ENCODE data around the gene FANCI.

Gene FANCI

DNA sequence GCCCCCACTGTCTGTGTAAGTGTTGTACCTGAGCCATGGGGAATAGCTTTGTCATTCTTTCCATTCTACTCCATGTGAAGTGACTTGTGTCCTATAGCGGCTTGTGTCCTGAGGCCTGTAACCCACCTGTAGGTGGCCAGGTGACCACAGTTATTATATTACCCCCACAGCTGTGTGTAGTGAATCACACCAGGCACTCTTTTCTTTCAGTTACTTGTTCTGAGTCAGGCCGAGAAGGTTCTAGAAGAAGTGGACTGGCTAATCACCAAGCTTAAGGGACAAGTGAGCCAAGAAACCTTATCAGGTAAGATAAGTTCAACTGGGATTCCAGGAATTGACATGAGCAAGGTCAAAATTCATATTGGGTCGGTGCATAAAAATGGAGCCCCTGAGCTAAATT lies 61.6 kb downstream of the FANCI start:
- no peak for DNase-seq (ENCODE audit: low read depth in 4 of 4, low spot score in 1 of 4)

DNA sequence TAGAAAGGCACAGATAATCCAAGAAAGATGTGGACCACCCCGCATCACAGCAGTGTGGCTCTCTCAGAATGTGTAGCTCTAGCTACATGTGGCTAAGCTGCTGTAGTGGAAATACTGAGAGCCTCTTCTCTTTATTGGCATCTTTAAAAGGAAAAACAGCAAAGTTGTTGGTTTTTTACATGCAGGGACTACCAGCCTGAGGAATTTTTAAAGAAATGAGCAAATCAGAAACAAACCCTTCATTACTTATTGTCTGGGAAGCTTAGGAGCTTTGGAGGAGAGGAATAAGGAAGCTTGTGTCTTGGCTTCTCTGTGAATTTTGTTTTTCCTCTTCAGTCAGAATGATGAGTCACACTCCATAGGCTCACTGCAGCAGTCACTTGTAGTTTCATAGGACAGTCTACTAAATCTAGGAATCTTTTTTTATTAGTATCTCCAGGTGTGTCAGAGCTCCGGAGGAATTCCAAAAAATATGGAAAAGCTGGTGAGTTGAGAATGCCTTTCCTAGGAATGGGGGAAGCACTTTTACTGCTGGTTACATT lies 63.3 kb downstream of the FANCI start:
- DNase-seq (ENCODE audit: low read depth in 4 of 4, low spot score in 1 of 4): no peak

DNA sequence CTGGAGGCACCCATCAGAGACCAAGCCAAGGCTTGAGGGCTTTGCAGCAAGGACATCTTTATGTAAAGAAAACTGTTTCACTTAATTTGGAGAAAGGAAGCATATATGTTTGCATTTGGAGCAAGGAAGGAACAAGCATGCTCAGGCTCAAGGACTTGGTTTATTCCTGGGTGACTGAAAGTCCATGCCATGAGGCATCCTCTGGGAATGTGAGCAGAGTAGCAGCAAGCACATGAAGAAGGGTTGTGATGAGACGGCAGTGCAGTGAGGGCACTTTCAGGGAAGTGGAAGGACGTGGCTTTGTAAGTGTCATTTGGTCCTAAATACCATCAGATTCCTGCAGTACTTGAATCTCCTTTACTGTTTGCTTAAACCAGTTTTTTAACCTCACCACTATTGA lies 64.0 kb downstream of the FANCI start:
- DNase-seq (ENCODE audit: low read depth in 4 of 4, low spot score in 1 of 4): no peak

DNA sequence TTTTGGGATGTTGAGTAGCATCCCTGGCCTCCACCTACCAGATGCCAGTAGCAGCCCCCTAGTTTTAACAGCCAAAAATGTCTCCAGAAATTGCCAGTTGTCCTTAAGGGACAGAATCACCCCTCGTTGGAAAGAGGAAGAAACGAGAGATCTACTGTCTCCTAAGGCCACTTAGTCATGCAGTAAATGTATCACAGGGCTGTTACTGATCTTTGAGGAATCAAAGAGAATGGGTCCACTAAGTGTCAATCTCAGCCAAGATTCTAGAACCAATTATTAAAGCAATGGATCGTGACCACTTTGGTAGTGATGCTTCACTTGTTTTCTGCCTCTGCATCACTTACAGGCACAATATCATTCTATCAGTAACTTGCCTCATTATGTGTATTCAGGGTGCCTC lies 64.5 kb downstream of the FANCI start:
- DNase-seq (ENCODE audit: low read depth in 4 of 4, low spot score in 1 of 4): no peak

DNA sequence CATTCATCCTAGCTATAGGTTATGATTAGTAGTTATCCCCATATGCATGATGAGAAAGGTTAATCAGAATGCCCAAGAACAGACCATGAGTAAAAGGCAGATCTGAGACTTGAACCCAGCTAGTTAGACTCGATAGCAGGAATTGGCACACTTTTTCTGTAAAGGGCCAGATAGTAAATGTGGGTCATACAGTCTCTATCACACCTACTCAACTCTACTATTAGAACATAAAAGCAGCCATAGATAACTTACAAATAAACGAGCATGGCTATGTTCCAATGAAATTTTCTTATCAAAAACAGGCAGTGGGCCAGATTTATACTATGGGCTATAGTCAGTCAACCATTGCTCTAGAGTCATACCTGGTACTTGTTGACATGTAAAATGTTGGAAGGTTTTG lies 66.2 kb downstream of the FANCI start:
- no peak for DNase-seq (ENCODE audit: low read depth in 4 of 4, low spot score in 1 of 4)

DNA sequence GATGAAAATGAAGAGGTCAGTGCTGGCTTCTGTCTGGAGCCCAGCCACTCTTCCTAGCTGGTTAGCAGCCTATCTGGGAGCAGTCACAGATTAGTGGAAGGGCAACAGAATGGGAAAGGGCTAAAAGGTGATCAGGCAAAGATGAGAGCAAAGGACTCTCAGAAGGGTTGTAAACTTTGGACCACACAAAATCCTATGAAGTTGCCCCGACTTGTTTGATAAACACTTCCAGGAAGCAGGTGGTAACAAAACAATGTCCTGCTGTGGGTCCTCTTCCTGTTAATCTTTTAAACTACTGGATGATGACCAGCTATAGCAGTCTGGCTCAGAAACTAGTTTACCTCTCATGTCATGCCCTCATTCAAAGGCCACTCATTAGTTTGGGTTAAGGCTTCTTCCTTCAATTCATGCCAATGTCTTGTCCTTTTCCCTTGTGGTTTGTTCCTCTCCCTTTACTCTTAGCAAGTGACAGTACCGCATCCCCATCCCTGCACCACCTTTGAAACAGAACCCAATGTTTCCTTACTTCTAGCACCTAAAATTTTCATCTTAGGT lies 71.7 kb downstream of the FANCI start:
- DNase-seq (ENCODE audit: low read depth in 4 of 4, low spot score in 1 of 4): no peak

DNA sequence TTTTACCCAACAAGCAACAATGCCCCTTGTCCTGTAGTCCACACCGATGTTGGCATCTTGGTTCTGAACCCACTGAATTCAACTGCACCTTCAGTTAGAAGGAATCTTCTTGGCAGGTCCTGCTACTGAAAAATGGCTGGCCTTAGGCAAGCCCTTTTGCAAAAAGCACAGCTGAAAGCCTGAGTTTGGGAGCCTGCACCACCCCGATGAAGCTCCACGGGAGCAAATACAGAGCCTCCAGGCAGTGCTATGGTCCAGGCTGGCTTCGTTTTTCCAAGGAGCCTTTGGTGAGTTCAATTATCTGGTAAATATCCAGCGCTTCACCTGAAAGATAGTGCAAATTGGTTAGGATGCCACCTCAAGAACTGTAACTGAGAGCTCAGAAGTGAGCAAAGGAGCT lies 72.7 kb downstream of the FANCI start:
- no peak for DNase-seq (ENCODE audit: low read depth in 4 of 4, low spot score in 1 of 4)

DNA sequence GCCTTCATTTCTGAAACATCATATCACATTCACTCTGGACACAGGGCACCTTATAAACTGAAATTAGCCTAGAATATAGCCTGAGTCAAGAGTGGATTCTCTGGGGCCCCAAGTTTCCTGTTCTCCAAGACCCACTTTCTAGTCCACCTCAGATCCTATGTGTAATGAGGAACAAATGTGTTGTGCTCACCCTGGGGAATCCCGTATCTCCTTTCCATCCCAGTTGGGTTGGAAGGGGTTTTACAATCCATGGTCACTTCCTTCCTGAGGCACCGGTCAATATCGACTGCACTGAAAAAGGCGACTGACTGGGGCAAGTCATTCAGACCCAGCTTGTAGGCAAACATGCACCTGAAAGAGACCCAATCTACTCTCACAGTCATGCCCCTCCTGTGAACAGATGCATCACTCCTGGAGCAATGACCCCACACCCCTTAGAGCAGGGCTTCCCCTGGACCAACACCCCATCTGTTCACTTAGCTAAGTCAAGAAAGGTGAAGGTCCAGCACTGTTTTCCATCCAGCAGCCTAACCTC lies 73.5 kb downstream of the FANCI start:
- DNase-seq (ENCODE audit: low read depth in 4 of 4, low spot score in 1 of 4): no peak

DNA sequence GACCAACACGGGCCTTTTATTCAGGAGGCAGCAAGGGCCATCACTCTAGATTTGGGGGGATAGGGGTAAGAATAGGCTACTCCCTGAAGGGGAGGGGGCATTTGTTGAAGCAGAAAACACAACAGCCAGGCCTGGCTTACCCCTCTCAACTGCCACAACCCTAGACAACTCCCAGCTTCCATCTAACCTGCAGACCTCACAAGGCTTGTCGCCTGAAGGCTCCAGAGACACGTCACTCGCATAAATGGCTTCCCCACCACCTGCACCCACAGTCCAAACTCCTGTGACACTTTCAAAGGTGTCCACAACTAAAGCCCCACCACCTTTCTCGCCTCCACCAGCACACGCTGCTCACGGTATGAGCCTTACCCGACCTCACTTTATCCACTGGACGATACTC lies 75.9 kb downstream of the FANCI start:
- DNase-seq (ENCODE audit: low read depth in 4 of 4, low spot score in 1 of 4): no peak

DNA sequence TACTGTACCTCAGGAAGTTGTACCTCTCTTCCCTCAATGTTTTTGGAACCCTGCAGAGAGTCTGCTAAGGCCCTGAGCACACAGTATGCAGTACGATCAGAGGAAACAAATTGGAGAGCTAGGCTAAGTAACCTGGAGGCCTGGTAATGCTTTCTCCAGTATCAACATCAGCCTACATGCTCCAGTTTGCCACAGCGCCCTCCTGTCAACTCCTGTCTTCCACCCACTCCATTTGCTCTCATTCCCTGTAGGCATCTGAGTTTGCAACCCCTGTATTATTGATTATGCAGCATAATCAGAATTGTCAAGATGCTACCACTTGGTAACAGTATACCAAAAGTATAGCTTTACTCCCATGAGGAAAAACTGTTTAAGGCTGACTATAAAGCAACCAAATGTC lies 76.4 kb downstream of the FANCI start:
- no peak for DNase-seq (ENCODE audit: low read depth in 4 of 4, low spot score in 1 of 4)

DNA sequence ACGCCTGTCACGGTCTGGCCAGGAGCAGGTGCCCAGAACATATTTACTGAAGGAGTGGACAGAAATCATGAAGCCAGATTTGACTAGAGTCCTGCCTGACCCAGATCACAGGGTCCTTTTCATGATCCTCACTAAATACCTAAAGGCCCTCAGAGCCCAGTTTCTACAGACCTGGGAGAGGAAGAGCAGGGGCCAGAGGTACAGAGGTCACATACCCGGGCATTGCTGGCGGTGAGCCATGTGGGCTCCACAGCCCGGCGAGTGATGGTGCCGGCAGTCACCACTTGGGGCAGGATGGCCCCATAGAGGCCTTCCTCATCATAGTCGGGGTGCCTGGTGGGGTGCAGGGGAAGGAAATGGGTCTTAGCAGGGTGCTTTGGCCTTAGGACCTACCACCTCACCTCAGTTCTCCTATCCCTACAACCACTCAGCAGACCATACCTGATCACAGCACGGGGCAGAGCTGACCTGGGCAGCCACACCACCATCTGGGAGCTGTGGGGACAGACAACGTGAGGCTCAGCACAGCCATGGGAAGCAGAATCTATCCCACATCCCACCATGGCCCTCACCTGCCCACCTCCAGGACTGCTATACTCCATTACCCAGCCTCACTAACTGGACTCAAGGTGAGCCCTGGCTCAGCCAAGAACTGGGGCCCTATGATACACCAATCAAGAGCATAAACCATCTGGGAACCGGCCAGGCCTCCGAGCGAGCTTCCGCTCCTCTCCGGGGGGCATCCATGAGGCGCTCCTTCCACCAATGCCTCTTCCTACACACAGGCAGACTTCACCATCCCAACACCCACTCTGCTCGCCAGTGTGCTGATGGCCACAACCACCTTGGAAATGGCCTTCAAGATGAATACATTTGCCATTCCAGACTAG lies 78.0 kb downstream of the FANCI start:
- no peak for DNase-seq (ENCODE audit: low read depth in 4 of 4, low spot score in 1 of 4)

DNA sequence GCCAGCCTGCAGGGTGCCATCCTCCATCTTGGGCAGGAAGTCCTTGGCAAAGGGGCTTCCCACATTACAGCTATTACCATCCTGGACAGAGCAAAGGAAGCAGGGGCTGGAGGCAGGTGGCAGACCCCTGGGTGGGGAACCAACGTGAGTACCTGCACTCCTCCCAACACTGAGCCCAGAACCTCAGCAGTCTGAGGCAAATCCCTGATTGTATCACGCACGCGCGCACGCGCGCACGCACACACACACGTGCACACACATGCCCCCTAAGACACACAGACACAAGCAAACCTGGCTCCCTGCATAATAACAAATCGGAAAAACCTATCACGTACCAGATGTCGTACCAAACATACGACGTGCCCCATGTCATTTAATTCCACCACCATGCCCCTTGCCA lies 79.0 kb downstream of the FANCI start:
- no peak for DNase-seq (ENCODE audit: low read depth in 4 of 4, low spot score in 1 of 4)

DNA sequence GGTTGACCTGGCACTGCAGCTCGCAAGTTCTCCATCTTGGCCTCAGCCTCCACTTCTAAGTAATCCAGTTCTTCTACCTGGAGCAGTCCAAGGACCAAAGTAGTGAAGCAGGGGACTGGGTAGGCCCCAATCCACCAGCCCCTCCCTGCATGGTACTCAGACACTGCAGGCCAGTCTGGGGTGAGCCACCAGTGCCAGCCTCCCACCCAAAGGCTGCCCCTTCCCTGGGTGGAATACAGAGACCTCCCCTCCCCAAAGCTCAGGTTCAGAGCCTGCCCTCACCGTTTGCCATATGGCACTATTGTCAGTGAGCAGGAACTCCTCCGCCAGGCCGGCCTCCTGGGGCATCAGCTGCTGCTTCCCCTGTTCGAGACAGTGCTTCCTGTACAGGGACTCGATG lies 80.0 kb downstream of the FANCI start:
- DNase-seq (ENCODE audit: low read depth in 4 of 4, low spot score in 1 of 4): no peak

DNA sequence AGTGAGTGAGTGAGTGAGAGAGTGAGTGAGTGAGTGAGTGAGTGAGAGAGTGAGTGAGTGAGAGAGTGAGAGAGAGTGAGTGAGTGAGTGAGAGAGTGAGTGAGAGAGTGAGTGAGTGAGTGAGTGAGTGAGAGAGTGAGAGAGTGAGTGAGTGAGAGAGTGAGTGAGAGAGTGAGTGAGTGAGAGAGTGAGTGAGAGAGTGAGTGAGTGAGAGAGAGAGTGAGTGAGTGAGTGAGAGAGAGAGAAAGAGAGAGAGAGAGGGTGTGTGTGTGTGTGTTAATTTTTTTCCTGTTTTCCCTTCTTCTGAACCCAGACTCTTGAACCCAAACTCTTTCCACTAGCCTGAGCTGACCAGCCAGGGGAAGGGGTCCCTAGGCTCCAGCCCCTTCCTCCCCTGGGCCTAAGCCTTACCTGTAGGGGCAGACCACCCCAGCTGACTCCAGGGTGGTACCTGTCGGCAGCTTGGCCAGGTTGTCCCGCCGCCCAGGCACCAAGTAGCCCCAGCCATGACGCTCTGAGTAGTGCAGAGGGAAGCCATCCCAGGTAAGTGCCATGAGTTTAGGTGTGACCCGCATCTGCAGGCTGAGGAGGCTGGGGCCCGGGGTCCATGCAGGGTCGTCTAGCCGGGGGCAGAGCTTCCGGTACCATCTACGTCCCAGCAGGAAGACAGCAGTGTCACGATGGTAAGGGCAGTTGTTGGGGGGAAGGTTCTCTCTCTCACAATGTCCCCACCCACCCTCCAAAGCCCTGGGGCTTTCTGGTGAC lies 81.4 kb downstream of the FANCI start:
- DNase-seq (ENCODE audit: low read depth in 4 of 4, low spot score in 1 of 4): no peak

DNA sequence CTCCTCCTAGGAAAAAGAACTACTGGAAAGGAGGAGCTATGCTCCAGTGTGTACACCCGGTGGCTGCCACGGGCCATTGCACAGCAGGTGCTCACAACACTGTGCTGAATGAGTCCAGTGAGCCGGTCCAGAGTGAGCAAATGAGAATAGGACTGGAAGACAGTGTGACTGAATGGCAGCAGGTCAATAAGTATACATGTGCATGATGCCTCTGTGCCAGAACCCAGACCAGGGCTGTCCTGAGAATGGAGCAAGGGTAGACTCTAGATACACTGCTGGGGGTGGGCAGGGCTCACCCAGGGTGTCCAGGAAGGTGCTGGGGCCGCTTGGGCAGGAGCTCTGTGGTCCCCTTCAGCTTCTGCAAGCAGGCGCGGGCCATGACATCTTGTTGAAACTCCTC lies 82.5 kb downstream of the FANCI start:
- no peak for DNase-seq (ENCODE audit: low read depth in 4 of 4, low spot score in 1 of 4)

DNA sequence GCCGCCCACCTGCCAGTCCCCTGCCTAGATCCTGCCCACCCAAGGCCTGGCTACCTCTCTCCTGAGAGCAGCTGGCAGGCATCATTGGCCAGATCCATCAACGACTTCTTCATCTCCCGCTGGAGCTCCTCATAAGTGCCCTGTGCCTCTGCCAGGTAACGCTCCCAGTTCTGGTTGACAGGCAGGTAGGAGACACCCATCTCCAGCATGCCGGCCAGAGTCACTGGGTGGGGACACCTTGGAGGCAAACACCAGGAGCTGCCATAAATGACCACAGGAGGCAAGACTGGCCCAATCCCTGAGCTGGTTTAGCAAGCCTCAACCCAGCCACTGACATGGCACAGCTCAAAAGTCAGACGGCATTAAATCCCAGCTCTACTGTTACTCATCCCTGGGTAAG lies 83.3 kb downstream of the FANCI start:
- no peak for DNase-seq (ENCODE audit: low read depth in 4 of 4, low spot score in 1 of 4)

DNA sequence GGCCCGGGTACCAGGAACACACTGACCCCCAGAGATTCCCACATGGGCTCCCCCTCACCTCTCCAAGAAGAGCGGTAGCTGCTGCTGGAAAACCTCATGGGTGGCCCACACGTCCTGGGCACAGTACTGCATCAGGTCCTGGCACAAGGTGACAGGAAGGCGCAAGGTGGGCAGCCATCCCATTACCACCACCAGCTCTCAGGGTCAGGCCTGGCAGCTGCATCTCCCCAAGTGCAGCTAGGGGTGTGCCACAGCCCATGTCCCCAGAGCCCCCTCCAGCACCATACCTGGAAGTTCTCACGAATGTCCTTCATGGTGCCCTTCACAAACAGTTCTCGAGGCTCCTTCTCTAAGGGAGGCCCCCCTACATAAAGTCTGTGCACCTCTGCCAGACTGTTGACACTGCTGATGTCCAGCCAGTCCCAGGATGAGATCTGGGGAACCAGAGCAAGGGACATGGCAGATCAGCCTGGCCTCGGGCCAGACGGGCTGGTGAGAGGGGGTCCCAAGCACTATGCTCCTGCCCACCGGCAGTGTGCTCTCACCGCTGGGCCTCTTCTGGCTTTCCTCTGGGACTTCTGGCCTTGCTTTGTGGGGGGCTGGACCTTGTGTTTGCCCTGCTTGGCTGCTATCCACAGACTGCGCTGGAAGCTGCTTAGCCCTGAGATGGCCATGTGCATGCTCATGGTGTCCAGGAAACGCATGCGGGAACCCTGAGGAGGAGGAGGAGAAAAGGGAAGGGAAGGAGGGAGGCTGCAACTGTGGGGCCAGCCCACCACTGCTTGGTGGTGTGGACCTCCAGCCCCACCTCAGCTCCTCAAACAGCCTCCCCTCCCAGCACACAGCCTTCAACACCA lies 84.8 kb downstream of the FANCI start:
- no peak for DNase-seq (ENCODE audit: low read depth in 4 of 4, low spot score in 1 of 4)

DNA sequence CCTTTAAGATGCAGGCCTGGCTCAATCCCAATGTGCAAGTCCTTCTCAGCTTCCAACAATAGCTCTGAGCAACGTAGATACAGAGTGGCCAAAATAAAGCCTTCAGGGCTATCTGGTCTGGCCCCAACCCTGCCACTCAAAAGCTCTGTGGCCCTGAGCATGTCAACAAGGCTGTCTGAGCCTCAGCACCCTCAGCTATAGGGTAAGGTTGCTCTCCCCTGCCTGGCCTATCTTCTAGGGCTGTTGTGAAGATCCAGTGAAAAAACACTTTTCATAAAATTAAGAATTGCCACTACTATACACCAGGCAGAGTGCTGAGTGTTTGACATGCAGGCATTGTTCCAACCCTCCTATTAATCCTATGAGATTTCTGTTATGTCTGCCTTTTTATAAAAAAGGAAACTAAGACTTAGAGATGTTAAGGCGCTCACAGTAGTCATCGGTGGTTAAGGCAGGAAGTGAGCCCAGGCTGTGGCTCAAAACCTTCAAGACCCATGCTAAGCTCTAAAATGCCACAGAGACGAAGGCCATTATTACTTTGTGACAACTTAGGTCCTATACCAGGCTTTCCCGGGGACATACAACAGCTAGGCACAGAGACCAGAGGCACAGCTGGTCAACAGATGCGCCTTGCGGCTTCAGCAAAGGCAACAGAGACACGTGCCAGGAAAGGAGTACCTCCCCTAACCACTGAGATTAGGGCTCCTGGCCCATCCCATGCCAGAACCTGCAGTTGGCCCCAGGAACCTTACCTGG lies 85.7 kb downstream of the FANCI start:
- DNase-seq (ENCODE audit: low read depth in 4 of 4, low spot score in 1 of 4): no peak

DNA sequence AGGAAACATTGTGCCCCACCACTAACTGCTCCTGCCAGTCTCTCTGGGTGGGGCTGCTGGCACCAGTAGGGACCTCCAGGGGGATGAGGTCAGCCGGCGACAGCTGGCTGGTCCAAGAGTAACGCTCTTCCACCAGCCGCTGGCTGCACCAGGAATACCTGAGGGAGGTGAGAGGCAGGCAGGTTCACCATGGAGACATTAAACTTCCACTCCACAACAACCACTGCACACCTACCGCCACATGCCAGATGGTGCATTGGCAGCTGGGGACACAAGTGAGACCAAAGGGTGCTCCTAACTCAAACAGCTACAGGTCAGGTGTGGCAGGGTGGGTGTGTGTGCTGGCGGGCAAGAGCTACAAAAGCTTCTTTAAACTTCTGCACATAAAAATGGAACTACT lies 86.3 kb downstream of the FANCI start:
- no peak for DNase-seq (ENCODE audit: low read depth in 4 of 4, low spot score in 1 of 4)
